Tibial artery (tissue), 4 donors: ENCODE measurements around the gene DMRT2.

Experiments used
- DNase-seq, 2 donors: peaks; one replicate each; pipeline ENCODE4 v3.0.0-alpha.2; 2019
- H3K27ac ChIP-seq, 2 donors: fragments of 200-600 bp; sonication (generic) in 1 of 2; 1 replicate in 1 of 2; 2 replicates in 1 of 2; pipeline ENCODE4 v1.5.1; 2018 to 2019; ENCODE audit warnings: mild to moderate bottlenecking in 1 of 2
- H3K27me3 ChIP-seq, 2 donors: fragments of 200-600 bp; sonication (generic) in 1 of 2; one replicate each; pipeline versions ENCODE4 v1.5.1 to v1.6.0; 2016 to 2019
- H3K36me3 ChIP-seq, 3 donors: fragments of 200-600 bp; sonication (generic) in 2 of 3; one replicate each; pipeline ENCODE4 v1.5.1; 2016 to 2019; ENCODE audit warnings: mild to moderate bottlenecking in 2 of 3
- H3K4me1 ChIP-seq, 4 donors: fragments of 200-600 bp; sonication (generic) in 2 of 4; 1 replicate in 3 of 4; 2 replicates in 1 of 4; pipeline ENCODE4 v1.5.1; 2016 to 2019
- H3K4me3 ChIP-seq, 2 donors: fragments of 200-600 bp; sonication (generic) in 1 of 2; 1 replicate in 1 of 2; 2 replicates in 1 of 2; pipeline ENCODE4 v1.5.1; 2018 to 2019; ENCODE audit warnings: mild to moderate bottlenecking in 2 of 2
- H3K9me3 ChIP-seq, 3 donors: fragments of 200-600 bp; sonication (generic) in 1 of 3; one replicate each; pipeline ENCODE4 v1.5.1; 2016 to 2019
- CTCF ChIP-seq, 2 experiments: fragments of 200-600 bp in 1 of 2; fragments of 450-650 bp in 1 of 2; IDR thresholded peaks; one replicate each; pipeline ENCODE4 v1.5.1; 2017 to 2019; ENCODE audit warnings: antibody characterized with exemption in 2 of 2, mild to moderate bottlenecking in 1 of 2, moderate library complexity in 1 of 2
- intact Hi-C: fragments of 100-400 bp; cut with DNase I; formaldehyde crosslinking; loops from one replicate; pipeline ENCODE4 v1.15.0; 2023; ENCODE audit warnings: low total_unique reads

DMRT2 gene

GRCh38 chr9:1018121-1018520, 32.0 kb upstream of the DMRT2 start:
- intact Hi-C loops, result no loop called here
- DNase-seq, result no peak

GRCh38 chr9:1024112-1024511, 26.0 kb upstream of the DMRT2 start:
- Histone ChIP-seq H3K4me1 (no peaks in the 10 kb centered on the region), H3K9me3 (peaks cover 0 to 12% (median 5%) of the 10 kb centered on the region in 3 donors), H3K36me3 (no peaks in the 10 kb centered on the region), H3K27me3 (peaks cover 0 to 10% of the 10 kb centered on the region in 2 donors), H3K4me3 (no peak overlapping the region), H3K27ac (no peak overlapping the region)
- intact Hi-C loops, result no loop called here
- no peak for TF ChIP-seq CTCF (IDR thresholded peaks at IDR 0.05)
- DNase-seq, result no peak

More at GRCh38 chr9:1018121-1018520, 32.0 kb upstream of the DMRT2 start:
- Histone ChIP-seq H3K4me3 (no peak overlapping the region), H3K9me3 (peaks cover 0 to 12% (median 5%) of the 10 kb centered on the region in 3 donors), H3K4me1 (no peaks in the 10 kb centered on the region), H3K27me3 (peaks cover 0 to 12% of the 10 kb centered on the region in 2 donors), H3K36me3 (no peaks in the 10 kb centered on the region), H3K27ac (no peak overlapping the region)
- no peak for TF ChIP-seq CTCF (IDR thresholded peaks at IDR 0.05)

- no peak overlapping the region for H3K27ac ChIP-seq
- no peaks in the 10 kb centered on the region for H3K36me3 ChIP-seq
- peaks cover 0 to 12% (median 5%) of the 10 kb centered on the region in 3 donors for H3K9me3 ChIP-seq
- H3K27me3 ChIP-seq, result peaks cover 0 to 17% of the 10 kb centered on the region in 2 donors
- DNase-seq, result no peak
- TF ChIP-seq CTCF (IDR thresholded peaks at IDR 0.05), result no peak
- intact Hi-C loops, result no loop called here
- H3K4me3 ChIP-seq, result no peak overlapping the region
- H3K4me1 ChIP-seq, result no peaks in the 10 kb centered on the region
These were observed 25.0 kb upstream of the DMRT2 start for GRCh38 chr9:1025131-1025530.

GRCh38 chr9:1026219-1026618, 23.9 kb upstream of the DMRT2 start:
- Histone ChIP-seq H3K27ac (no peak overlapping the region), H3K4me1 (no peaks in the 10 kb centered on the region), H3K36me3 (no peaks in the 10 kb centered on the region), H3K27me3 (peaks cover 0 to 22% of the 10 kb centered on the region in 2 donors), H3K4me3 (no peak overlapping the region), H3K9me3 (peaks cover 0 to 12% (median 5%) of the 10 kb centered on the region in 3 donors)
- no peak for TF ChIP-seq CTCF (IDR thresholded peaks at IDR 0.05)
- no peak for DNase-seq
- intact Hi-C loops, result no loop called here

- peaks cover 0 to 43% of the 10 kb centered on the region in 2 donors for H3K27me3 ChIP-seq
- no peak for TF ChIP-seq CTCF (IDR thresholded peaks at IDR 0.05)
- H3K36me3 ChIP-seq, result no peaks in the 10 kb centered on the region
- DNase-seq, result no peak
- no peaks in the 10 kb centered on the region for H3K4me1 ChIP-seq
- H3K9me3 ChIP-seq, result no peaks in the 10 kb centered on the region
- H3K27ac ChIP-seq, result no peak overlapping the region
- H3K4me3 ChIP-seq, result no peak overlapping the region
- intact Hi-C loops, result no loop called here
These were observed 21.5 kb upstream of the DMRT2 start for GRCh38 chr9:1028501-1029190.
